Left ventricle myocardium inferior (tissue), 1 donor: Measurements from ENCODE around the gene C10orf90. TPM values are rescaled to one million over a fixed set of nuclear protein-coding genes. Genes with fewer than 3 reads are reported as not detected.

Experiments
- DNase-seq: peaks from one replicate; pipeline ENCODE4 v3.0.0-alpha.2; 2020
- H3K27ac ChIP-seq: fragments of 200-600 bp; replicated peaks from 2 replicates; pipeline ENCODE4 v1.8.0; 2021
- H3K27me3 ChIP-seq: fragments of 200-600 bp; 2 replicates; pipeline ENCODE4 v1.8.0; 2021; ENCODE audit warnings: low read depth
- H3K36me3 ChIP-seq: fragments of 200-600 bp; 2 replicates; pipeline ENCODE4 v1.8.0; 2021
- H3K4me1 ChIP-seq: fragments of 200-600 bp; 2 replicates; pipeline ENCODE4 v1.8.0; 2021
- H3K4me3 ChIP-seq: fragments of 200-600 bp; 2 replicates; pipeline ENCODE4 v1.8.0; 2021; ENCODE audit warnings: mild to moderate bottlenecking, moderate library complexity
- H3K9me3 ChIP-seq: fragments of 200-600 bp; replicated peaks from 2 replicates; pipeline ENCODE4 v1.8.0; 2021
- CTCF ChIP-seq: fragments of 200-600 bp; IDR thresholded peaks from 2 replicates; pipeline ENCODE4 v1.8.0; 2021; ENCODE audit warnings: antibody characterized with exemption, mild to moderate bottlenecking, borderline replicate concordance
- intact Hi-C: fragments of 100-400 bp; cut with micrococcal nuclease; formaldehyde crosslinking; loops from one replicate; pipeline ENCODE4 v1.11.0; 2022
- total RNA-seq: library from RNA; stranded (reverse); fragmentation: NEBNext Ultra II Directional; extraction: Animal tissue kit (Norgen Biotek cat#: 25700); gene quantifications from one replicate; pipeline ENCODE4 v1.2.1, GENCODE V29; 2021
- donor health status: DM: no; HTN: yes; CAD: no; lungs with severe emphysema.

Gene C10orf90
- total RNA-seq, 1 donor from 2014 or later: not detected

GRCh38 chr10:126705131-126705530 lies 34.6 kb upstream of the C10orf90 start:
- no peaks in the 10 kb centered on the region for H3K36me3 ChIP-seq
- H3K27ac ChIP-seq: no peak overlapping the region
- intact Hi-C loops: no loop called here
- no peak for DNase-seq
- no peak overlapping the region for H3K4me3 ChIP-seq
- no peaks in the 10 kb centered on the region for H3K9me3 ChIP-seq
- no peak for TF ChIP-seq CTCF
- H3K27me3 ChIP-seq: peaks cover 25% of the 10 kb centered on the region
- no peaks in the 10 kb centered on the region for H3K4me1 ChIP-seq

- Histone ChIP-seq H3K36me3 (no peaks in the 10 kb centered on the region), H3K27ac (no peak overlapping the region), H3K4me1 (no peaks in the 10 kb centered on the region), H3K4me3 (no peak overlapping the region), H3K9me3 (no peaks in the 10 kb centered on the region), H3K27me3 (peaks cover 25% of the 10 kb centered on the region)
- DNase-seq: no peak
- intact Hi-C loops: no loop called here
- no peak for TF ChIP-seq CTCF
Measured at GRCh38 chr10:126704649-126705048, 34.2 kb upstream of the C10orf90 start.

- no peak for DNase-seq
- Histone ChIP-seq H3K9me3 (no peaks in the 10 kb centered on the region), H3K27me3 (peaks cover 25% of the 10 kb centered on the region), H3K36me3 (no peaks in the 10 kb centered on the region), H3K4me1 (no peaks in the 10 kb centered on the region), H3K27ac (no peak overlapping the region), H3K4me3 (no peak overlapping the region)
- TF ChIP-seq CTCF: no peak
- intact Hi-C loops: no loop called here
Measured at GRCh38 chr10:126702181-126702580, 31.7 kb upstream of the C10orf90 start.

GRCh38 chr10:126701526-126701925 lies 31.0 kb upstream of the C10orf90 start:
- Histone ChIP-seq H3K27ac (no peak overlapping the region), H3K9me3 (no peaks in the 10 kb centered on the region), H3K36me3 (no peaks in the 10 kb centered on the region), H3K4me3 (no peak overlapping the region), H3K4me1 (no peaks in the 10 kb centered on the region), H3K27me3 (peaks cover 25% of the 10 kb centered on the region)
- DNase-seq: no peak
- no peak for TF ChIP-seq CTCF
- intact Hi-C loops: no loop called here

- intact Hi-C loops: no loop called here
- Histone ChIP-seq H3K9me3 (peaks cover 28% of the 10 kb centered on the region), H3K4me1 (no peaks in the 10 kb centered on the region), H3K4me3 (no peak overlapping the region), H3K27me3 (peaks cover 18% of the 10 kb centered on the region), H3K36me3 (no peaks in the 10 kb centered on the region), H3K27ac (no peak overlapping the region)
- TF ChIP-seq CTCF: no peak
- DNase-seq: no peak
Measured at GRCh38 chr10:126696684-126697083, 26.2 kb upstream of the C10orf90 start.

- intact Hi-C loops: no loop called here
- no peaks in the 10 kb centered on the region for H3K4me1 ChIP-seq
- no peak overlapping the region for H3K4me3 ChIP-seq
Measured at GRCh38 chr10:126691456-126691855, 21.0 kb upstream of the C10orf90 start.

More at GRCh38 chr10:126691456-126691855, 21.0 kb upstream of the C10orf90 start:
- no peak overlapping the region for H3K27ac ChIP-seq
- H3K9me3 ChIP-seq: peaks cover 35% of the 10 kb centered on the region
- peaks cover 22% of the 10 kb centered on the region for H3K27me3 ChIP-seq
- TF ChIP-seq CTCF: no peak
- H3K36me3 ChIP-seq: no peaks in the 10 kb centered on the region
- no peak for DNase-seq
